ENCODE data around the gene GPS1.

The GPS1 gene

GRCh38 chr17:82072827-82073226 lies 21.1 kb downstream of the GPS1 start:
- no peaks in the 10 kb centered on the region for H3K9me3 ChIP-seq (ENCODE audit: control insufficient read depth, low read depth, low read length)
- no peaks in the 10 kb centered on the region for H3K4me1 ChIP-seq (ENCODE audit: control insufficient read depth, low read depth, low read length)
- H3K27me3 ChIP-seq (ENCODE audit: control insufficient read depth, insufficient read depth, low read length): peaks cover 6% of the 10 kb centered on the region
- no peak overlapping the region for H3K4me3 ChIP-seq (ENCODE audit: low read length)
- H3K27ac ChIP-seq (ENCODE audit: low read length): no peak overlapping the region
- no peak overlapping the region for H3K9ac ChIP-seq (ENCODE audit: low read length)
- H3K36me3 ChIP-seq (ENCODE audit: control insufficient read depth, low read depth, low read length): no peaks in the 10 kb centered on the region

GRCh38 chr17:82073446-82073845 lies 21.7 kb downstream of the GPS1 start:
- no peak overlapping the region for H3K27ac ChIP-seq (ENCODE audit: low read length)
- H3K9me3 ChIP-seq (ENCODE audit: control insufficient read depth, low read depth, low read length): no peaks in the 10 kb centered on the region
- no peak overlapping the region for H3K4me3 ChIP-seq (ENCODE audit: low read length)

GRCh38 chr17:82076018-82076784 lies 24.5 kb downstream of the GPS1 start:
- Histone ChIP-seq H3K36me3 (ENCODE audit: control insufficient read depth, low read depth, low read length) (peaks cover 30% of the 10 kb centered on the region), H3K27ac (ENCODE audit: low read length) (no peak overlapping the region)

More at GRCh38 chr17:82073446-82073845, 21.7 kb downstream of the GPS1 start:
- Histone ChIP-seq H3K27me3 (ENCODE audit: control insufficient read depth, insufficient read depth, low read length) (peaks cover 6% of the 10 kb centered on the region), H3K4me1 (ENCODE audit: control insufficient read depth, low read depth, low read length) (no peaks in the 10 kb centered on the region), H3K36me3 (ENCODE audit: control insufficient read depth, low read depth, low read length) (peaks cover 5% of the 10 kb centered on the region), H3K9ac (ENCODE audit: low read length) (no peak overlapping the region)

GRCh38 chr17:82076785-82077591 lies 25.3 kb downstream of the GPS1 start:
- H3K9ac ChIP-seq (ENCODE audit: low read length): no peak overlapping the region
- peaks cover 37% of the 10 kb centered on the region for H3K36me3 ChIP-seq (ENCODE audit: control insufficient read depth, low read depth, low read length)
- no peak overlapping the region for H3K27ac ChIP-seq (ENCODE audit: low read length)

More at GRCh38 chr17:82076018-82076784, 24.5 kb downstream of the GPS1 start:
- H3K27me3 ChIP-seq (ENCODE audit: control insufficient read depth, insufficient read depth, low read length): no peaks in the 10 kb centered on the region
- H3K9me3 ChIP-seq (ENCODE audit: control insufficient read depth, low read depth, low read length): no peaks in the 10 kb centered on the region
- H3K9ac ChIP-seq (ENCODE audit: low read length): no peak overlapping the region
- no peak overlapping the region for H3K4me3 ChIP-seq (ENCODE audit: low read length)
- no peaks in the 10 kb centered on the region for H3K4me1 ChIP-seq (ENCODE audit: control insufficient read depth, low read depth, low read length)

GRCh38 chr17:82077617-82078358 lies 26.1 kb downstream of the GPS1 start:
- Histone ChIP-seq H3K27ac (ENCODE audit: low read length) (no peak overlapping the region), H3K27me3 (ENCODE audit: control insufficient read depth, insufficient read depth, low read length) (no peaks in the 10 kb centered on the region), H3K9me3 (ENCODE audit: control insufficient read depth, low read depth, low read length) (no peaks in the 10 kb centered on the region), H3K4me3 (ENCODE audit: low read length) (no peak overlapping the region), H3K36me3 (ENCODE audit: control insufficient read depth, low read depth, low read length) (peaks cover 45% of the 10 kb centered on the region), H3K4me1 (ENCODE audit: control insufficient read depth, low read depth, low read length) (no peaks in the 10 kb centered on the region), H3K9ac (ENCODE audit: low read length) (no peak overlapping the region)

More at GRCh38 chr17:82076785-82077591, 25.3 kb downstream of the GPS1 start:
- Histone ChIP-seq H3K4me1 (ENCODE audit: control insufficient read depth, low read depth, low read length) (no peaks in the 10 kb centered on the region), H3K4me3 (ENCODE audit: low read length) (no peak overlapping the region), H3K9me3 (ENCODE audit: control insufficient read depth, low read depth, low read length) (no peaks in the 10 kb centered on the region), H3K27me3 (ENCODE audit: control insufficient read depth, insufficient read depth, low read length) (no peaks in the 10 kb centered on the region)

- Histone ChIP-seq H3K4me1 (ENCODE audit: control insufficient read depth, low read depth, low read length) (no peaks in the 10 kb centered on the region), H3K4me3 (ENCODE audit: low read length) (no peak overlapping the region), H3K36me3 (ENCODE audit: control insufficient read depth, low read depth, low read length) (peaks cover 51% of the 10 kb centered on the region), H3K27ac (ENCODE audit: low read length) (no peak overlapping the region), H3K9me3 (ENCODE audit: control insufficient read depth, low read depth, low read length) (no peaks in the 10 kb centered on the region), H3K9ac (ENCODE audit: low read length) (no peak overlapping the region), H3K27me3 (ENCODE audit: control insufficient read depth, insufficient read depth, low read length) (no peaks in the 10 kb centered on the region)
Measured at GRCh38 chr17:82078433-82078832, 26.7 kb downstream of the GPS1 start.

- no peaks in the 10 kb centered on the region for H3K4me1 ChIP-seq (ENCODE audit: control insufficient read depth, low read depth, low read length)
- H3K9ac ChIP-seq (ENCODE audit: low read length): no peak overlapping the region
- no peak overlapping the region for H3K4me3 ChIP-seq (ENCODE audit: low read length)
- H3K9me3 ChIP-seq (ENCODE audit: control insufficient read depth, low read depth, low read length): no peaks in the 10 kb centered on the region
- H3K36me3 ChIP-seq (ENCODE audit: control insufficient read depth, low read depth, low read length): peaks cover 58% of the 10 kb centered on the region
- no peaks in the 10 kb centered on the region for H3K27me3 ChIP-seq (ENCODE audit: control insufficient read depth, insufficient read depth, low read length)
- no peak overlapping the region for H3K27ac ChIP-seq (ENCODE audit: low read length)
Measured at GRCh38 chr17:82079001-82079677, 27.4 kb downstream of the GPS1 start.

GRCh38 chr17:82080048-82080788 lies 28.5 kb downstream of the GPS1 start:
- Histone ChIP-seq H3K9ac (ENCODE audit: low read length) (no peak overlapping the region), H3K4me1 (ENCODE audit: control insufficient read depth, low read depth, low read length) (no peaks in the 10 kb centered on the region), H3K9me3 (ENCODE audit: control insufficient read depth, low read depth, low read length) (no peaks in the 10 kb centered on the region), H3K27me3 (ENCODE audit: control insufficient read depth, insufficient read depth, low read length) (no peaks in the 10 kb centered on the region), H3K27ac (ENCODE audit: low read length) (no peak overlapping the region), H3K4me3 (ENCODE audit: low read length) (no peak overlapping the region), H3K36me3 (ENCODE audit: control insufficient read depth, low read depth, low read length) (peaks cover 69% of the 10 kb centered on the region)

- Histone ChIP-seq H3K27me3 (ENCODE audit: control insufficient read depth, insufficient read depth, low read length) (no peaks in the 10 kb centered on the region), H3K9ac (ENCODE audit: low read length) (no peak overlapping the region), H3K4me1 (ENCODE audit: control insufficient read depth, low read depth, low read length) (no peaks in the 10 kb centered on the region), H3K27ac (ENCODE audit: low read length) (no peak overlapping the region), H3K36me3 (ENCODE audit: control insufficient read depth, low read depth, low read length) (peaks cover 76% of the 10 kb centered on the region), H3K9me3 (ENCODE audit: control insufficient read depth, low read depth, low read length) (no peaks in the 10 kb centered on the region), H3K4me3 (ENCODE audit: low read length) (no peak overlapping the region)
Measured at GRCh38 chr17:82080789-82081464, 29.2 kb downstream of the GPS1 start.

GRCh38 chr17:82081546-82081945 lies 29.8 kb downstream of the GPS1 start:
- Histone ChIP-seq H3K27me3 (ENCODE audit: control insufficient read depth, insufficient read depth, low read length) (no peaks in the 10 kb centered on the region), H3K36me3 (ENCODE audit: control insufficient read depth, low read depth, low read length) (peaks cover 83% of the 10 kb centered on the region)

More at GRCh38 chr17:82081546-82081945, 29.8 kb downstream of the GPS1 start:
- H3K9ac ChIP-seq (ENCODE audit: low read length): no peak overlapping the region
- no peak overlapping the region for H3K27ac ChIP-seq (ENCODE audit: low read length)
- no peaks in the 10 kb centered on the region for H3K4me1 ChIP-seq (ENCODE audit: control insufficient read depth, low read depth, low read length)
- no peak overlapping the region for H3K4me3 ChIP-seq (ENCODE audit: low read length)
- no peaks in the 10 kb centered on the region for H3K9me3 ChIP-seq (ENCODE audit: control insufficient read depth, low read depth, low read length)

All from iPS-18a (cell line).